ENCODE data around the gene PDSS1.

- TF ChIP-seq POLR2A (IDR thresholded peaks at IDR 0.05), result no peak
- no peak for TF ChIP-seq CTCF (IDR thresholded peaks at IDR 0.05)
Observed at GRCh38 chr10:26706936-26707335, 9.4 kb downstream of the PDSS1 start.

Data from uterus (tissue), 2 donors.